HPDE6-E6E7 (cell line): ENCODE measurements around the gene SNED1.

Source experiments
- DNase-seq: peaks from one replicate; pipeline ENCODE4 v3.0.0; 2011; ENCODE audit warnings: missing footprints; ENCODE audit errors: extremely low spot score

SNED1 gene

GRCh38 chr2:241108271-241109209 is 110.1 kb downstream of the SNED1 start:
- DNase-seq, result no peak

DNA sequence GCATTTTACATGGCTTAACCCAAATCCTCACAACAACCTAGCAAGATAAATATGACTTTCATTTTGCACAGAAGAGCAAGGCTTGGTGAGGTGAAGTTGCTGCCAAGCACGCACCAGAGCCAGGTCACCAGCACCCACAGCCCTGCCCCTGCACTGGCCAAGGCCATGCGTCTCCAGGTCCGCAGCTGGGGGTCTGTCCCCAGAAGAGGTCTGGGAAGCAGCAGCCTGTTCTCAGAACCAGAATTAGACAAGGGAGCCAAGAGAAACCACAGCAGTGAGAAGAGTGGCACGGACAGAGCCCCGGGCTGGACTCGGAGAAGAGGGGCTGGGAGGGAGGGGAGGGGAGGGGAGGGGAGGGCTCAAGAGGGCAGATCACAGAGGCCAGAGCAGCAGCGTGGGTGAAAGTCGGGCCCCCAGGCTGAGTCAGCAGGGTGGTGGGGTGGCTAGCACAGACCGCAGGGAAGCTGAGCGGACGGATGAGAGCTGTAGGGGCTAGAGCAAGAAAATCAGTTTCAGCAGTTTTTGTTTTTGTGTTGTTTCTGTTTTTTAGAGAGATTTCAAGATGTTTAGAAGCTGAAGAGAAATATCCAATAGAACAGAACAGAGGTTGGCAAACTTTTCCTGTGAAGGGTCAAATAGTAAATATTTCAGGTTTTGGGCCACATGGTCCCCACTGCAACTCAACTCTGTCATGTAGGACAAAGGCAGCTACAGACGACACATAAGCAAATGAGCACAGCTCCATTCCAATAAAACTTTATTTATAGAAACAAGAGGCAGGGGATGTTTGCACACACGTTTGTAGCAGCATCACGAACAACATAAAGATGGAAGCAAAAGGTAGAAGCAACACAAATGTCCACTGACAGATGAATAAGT is 111.0 kb downstream of the SNED1 start:
- no peak for DNase-seq

DNA sequence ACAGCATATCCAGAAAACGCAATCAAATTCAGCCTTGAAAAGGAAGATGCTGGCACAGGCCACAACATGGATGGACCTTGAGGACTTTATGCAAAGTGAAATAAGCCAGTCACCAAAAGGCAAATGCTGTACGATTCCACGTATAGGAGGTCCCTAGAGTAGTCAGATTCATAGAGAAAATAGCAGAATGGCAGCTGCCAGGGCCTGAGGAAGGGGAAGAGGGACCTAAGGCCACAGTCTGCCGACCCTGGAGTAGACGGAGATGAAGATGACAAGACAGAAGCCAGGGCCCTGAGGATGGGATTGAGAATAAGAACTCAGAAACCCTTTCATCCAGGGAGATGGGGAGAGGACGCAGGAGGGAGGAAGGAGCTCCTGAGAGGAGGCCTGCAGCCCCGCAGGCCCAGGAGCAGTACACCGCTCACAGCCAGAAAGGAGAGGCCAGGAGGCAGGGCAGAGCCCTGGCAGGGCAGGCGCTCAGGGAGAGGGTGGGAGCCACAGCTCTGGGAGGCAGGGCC is 111.7 kb downstream of the SNED1 start:
- no peak for DNase-seq

GRCh38 chr2:241110607-241111439 is 112.4 kb downstream of the SNED1 start:
- no peak for DNase-seq

DNA sequence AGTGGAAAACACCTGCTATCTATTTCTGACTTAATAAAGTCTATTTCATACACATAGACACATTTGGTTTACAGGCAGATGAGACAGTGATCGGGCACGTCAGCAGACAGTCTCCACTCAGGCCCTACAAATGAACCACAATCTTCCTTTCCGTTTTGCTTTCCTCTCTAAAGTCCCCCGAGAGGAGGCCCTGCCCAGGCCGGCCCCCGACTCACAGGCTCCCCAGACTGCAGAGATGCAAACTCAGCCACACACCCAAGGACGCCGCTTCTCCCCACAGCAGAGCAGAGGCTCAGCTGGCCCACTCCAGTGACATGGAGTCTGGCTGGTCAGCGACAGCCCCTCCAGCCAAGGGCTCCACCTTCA is 113.0 kb downstream of the SNED1 start:
- DNase-seq, result no peak

DNA sequence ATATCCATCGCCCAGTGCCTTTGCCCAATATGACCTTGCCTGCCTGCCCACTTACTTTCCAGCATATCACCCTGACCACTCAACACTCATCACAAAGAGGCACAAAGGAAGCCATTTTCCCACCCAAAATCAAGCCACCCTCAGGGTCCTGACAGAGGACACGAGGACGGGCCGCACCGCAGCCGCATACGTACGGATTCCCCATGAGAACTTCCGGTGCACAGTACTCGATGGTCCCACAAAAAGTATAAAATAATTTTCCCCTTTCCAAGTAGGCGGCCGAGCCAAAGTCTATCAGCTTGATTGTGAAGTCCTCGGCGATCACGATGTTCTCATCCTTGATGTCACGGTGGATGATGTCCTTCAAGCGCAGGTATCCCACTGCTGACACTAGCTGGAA is 113.6 kb downstream of the SNED1 start:
- no peak for DNase-seq

DNA sequence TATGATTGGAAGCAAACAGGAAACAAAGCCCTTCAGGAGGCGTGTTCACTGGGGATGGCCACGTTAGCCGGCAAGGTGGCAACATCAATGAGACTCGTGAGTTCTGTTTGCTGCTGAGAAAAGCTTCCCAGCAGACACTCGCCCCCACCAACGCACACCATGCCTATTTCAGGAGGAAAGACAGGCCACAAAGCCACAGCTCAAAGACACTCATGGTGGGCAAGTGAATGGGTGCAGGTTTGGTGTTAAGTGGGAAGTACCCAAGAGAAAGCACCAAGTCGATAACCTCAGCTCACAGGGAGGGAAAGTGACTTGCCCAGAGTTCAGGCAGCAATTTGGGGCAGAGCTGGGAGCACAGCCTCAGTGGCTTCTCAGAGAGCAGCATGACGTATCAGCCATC is 114.2 kb downstream of the SNED1 start:
- DNase-seq, result no peak

- DNase-seq, result no peak
Observed at GRCh38 chr2:241114836-241115235, 116.4 kb downstream of the SNED1 start.

- DNase-seq, result no peak
Observed at GRCh38 chr2:241115361-241115760, 116.9 kb downstream of the SNED1 start.

DNA sequence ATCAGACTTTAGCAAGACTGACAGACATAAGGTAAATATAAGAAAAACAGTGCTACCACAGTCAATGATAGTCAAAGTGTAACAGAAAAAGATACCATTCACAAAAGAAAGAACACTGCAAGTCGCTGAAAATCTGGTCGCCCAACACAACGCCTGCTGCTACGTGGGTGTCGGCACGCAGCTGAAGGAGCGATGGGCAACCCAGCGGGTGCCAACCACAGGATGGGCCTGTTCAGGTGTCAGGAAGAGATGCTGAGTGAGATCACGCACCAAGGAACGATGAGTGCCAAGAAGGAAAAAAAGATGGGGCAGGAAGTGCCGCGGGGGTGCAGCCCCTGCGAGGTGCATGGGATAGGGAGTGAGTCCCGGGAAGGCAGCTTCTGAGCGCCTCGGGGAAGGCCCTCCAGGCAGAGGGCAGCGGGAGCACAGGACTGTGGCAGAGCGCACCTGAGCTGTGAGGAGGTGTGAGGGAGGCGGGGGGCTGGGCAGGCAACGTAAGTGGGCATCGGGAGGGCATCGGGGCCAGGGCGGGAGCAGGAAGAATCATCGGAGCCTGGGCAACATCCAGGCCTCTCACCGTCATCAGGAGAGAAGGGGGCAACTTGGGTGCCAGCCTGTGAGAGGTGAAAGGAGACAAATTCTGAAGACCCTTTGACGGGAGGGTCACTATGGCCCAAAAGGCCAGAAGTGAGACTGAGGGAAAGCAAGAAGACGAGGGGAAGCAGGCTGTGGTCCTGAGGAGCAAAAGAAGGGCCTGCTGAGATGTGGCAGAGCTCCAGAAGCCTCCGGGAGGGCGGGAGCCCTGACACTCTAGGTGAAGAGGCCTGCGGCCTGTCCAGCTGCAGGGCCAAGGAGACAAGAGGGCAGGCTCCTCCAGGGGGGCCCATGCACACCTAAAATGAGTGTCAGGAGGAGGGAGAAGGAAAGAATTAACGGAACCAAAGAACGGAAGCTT is 118.5 kb downstream of the SNED1 start:
- no peak for DNase-seq

DNA sequence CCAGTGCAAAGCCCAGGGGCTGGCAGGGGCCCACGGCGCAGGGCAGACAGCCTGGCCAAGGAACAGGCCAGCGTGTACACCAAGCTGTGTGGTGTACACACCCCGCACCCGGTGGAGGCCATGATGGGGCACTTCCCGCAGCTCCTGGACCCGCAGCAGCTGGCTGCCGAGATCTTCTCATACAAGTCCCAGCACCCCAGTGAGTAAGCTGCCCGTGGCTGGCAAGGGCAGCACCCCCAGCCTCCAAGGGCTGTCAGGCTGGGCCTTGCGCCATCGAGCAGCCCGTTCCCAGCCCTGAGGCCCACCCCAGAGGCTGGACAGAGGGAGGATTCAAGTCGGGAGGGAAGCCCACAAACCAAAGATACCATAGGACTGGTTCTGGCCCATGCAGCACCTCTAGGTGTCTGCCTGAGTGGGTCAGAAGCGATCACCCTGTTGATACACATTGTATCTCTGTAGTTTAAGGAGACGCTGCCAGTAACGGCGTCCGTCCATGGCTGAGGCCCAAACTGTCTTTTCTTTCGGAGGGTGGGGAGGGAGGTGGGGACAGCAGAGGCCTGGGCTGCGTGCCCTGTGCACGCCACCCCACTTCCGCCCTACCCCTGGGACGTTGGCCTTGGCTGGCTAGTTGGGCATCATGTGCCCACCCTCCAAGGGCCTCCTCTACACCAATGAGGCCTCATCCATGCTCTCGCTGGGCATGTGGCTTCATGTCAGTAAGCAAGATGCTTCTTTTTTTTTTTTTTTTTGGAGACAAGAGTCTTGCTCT is 120.5 kb downstream of the SNED1 start:
- no peak for DNase-seq

GRCh38 chr2:241120440-241120839 is 122.0 kb downstream of the SNED1 start:
- DNase-seq, result no peak

GRCh38 chr2:241121008-241121407 is 122.6 kb downstream of the SNED1 start:
- no peak for DNase-seq

GRCh38 chr2:241122376-241123002 is 124.1 kb downstream of the SNED1 start:
- DNase-seq, result no peak

GRCh38 chr2:241123816-241124536 is 125.6 kb downstream of the SNED1 start:
- DNase-seq, result peak; percentile 52

- no peak for DNase-seq
Observed at GRCh38 chr2:241125626-241126025, 127.2 kb downstream of the SNED1 start.

- no peak for DNase-seq
Observed at GRCh38 chr2:241126201-241126611, 127.8 kb downstream of the SNED1 start.

GRCh38 chr2:241126771-241127202 is 128.4 kb downstream of the SNED1 start:
- DNase-seq, result no peak
